Pons (tissue), 1 donor: ENCODE measurements around the gene MYRFL.
"Not testable (repeated sequence)": the region's sequence is repeated elsewhere in the genome, so short reads cannot be mapped to it uniquely, and the experiment has no call there.

Experiments
- DNase-seq: peaks from one replicate; pipeline ENCODE4 v3.0.0-alpha.2; 2016; ENCODE audit warnings: low spot score

Gene MYRFL

GRCh38 chr12:69824966-69825560 lies at the start of gene MYRFL:
Gene MYRFL (plus strand): TSS chr12:69825227. CDS start chr12:69825518, 291 bp downstream.
- no peak for DNase-seq

GRCh38 chr12:69779928-69780327 lies 45.1 kb upstream of the MYRFL start:
- no peak for DNase-seq

- DNase-seq = no peak
Measured at GRCh38 chr12:69783365-69783764, 41.7 kb upstream of the MYRFL start.

DNA sequence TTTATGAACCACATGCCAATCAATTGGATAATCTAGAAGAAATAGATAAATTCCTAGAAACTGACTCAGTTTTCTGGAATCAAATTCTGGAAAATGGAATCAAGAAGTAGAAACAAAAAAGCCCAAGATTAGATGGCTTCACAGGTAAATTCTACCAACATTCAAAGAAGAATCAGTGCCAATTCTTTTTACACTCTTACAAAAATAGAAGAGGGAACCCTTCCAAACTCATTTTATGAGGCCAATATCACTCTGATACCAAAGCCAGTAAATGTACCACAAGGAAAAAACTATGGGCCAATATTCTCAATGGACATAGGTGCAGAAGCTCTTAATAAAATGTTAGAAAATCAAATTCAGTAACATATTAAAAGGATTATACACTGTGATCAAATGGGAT lies 35.7 kb upstream of the MYRFL start:
- no peak for DNase-seq

DNA sequence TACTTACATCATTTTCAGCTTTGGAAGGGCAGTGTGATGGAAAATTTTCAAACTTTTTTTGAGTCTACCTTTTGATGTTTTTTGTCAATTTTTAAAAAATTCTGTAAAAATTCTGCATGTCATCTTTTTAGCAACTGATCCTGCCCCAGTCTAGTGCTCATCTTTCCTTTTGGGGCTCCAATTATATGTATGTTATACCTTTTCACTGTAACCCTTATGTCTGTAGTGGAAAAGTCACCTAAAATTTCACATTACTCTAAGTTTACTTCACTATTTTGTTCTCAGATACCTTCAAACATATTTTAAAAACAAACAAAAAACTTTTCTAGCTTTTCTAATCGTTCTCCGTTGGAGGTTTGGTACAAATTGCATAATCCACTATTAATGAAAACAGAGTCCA lies 32.5 kb upstream of the MYRFL start:
- no peak for DNase-seq

DNA sequence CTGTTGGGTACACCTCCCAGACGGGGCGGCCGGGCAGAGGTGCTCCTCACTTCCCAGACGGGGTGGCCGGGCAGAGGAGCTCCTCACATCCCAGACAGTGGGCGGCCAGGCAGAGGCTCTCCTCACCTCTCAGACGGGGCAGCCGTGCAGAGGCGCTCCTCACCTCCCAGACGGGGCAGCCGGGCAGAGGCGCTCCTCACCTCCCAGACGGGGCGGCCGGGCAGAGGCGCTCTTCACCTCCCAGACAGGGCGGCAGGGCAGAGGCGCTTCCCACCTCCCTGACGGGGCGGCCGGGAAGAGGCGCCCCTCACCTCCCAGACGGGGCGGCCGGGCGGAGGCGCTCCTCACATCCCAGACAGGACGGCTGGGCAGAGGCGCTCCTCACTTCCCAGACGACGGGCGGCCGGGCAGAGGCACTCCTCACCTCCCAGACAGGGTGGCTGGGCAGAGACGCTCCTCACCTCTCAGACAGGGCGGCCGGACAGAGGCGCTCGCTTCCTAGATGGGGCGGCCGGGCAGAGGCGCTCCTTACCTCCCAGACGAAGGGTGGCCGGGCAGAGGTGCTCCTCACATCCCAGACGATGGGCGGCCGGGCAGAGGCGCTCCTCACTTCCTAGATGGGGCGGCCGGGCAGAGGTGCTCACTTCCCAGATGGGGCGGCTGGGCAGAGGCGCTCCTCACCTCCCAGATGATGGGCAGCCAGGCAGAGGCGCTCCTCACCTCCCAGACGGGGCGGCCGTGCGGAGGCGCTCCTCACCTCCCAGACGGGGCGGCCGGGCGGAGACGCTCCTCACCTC lies 17.7 kb upstream of the MYRFL start:
- DNase-seq = not testable (repeated sequence)

- DNase-seq = no peak
Measured at GRCh38 chr12:69810870-69811498, 14.0 kb upstream of the MYRFL start.

- no peak for DNase-seq
Measured at GRCh38 chr12:69816082-69816481, 8.9 kb upstream of the MYRFL start.

DNA sequence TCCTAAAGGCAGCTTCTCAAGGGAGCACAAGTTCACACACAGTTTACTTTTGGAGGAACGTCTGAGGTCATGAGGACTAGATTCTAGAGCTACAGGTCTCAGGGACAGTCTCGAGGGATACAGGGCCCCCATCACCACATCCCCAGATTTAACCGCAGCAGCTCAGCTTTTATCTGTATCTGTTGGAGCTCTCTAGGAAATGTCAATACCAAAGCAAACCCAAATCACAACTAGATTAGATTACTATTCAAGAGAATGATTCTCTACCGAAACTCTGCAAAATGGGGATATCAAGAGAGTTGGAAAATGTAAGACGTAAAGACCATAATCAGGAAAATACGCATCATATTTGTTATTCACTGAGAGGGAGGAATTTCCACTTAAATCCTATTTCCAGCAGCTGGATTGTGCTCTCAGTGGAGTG lies 4.0 kb upstream of the MYRFL start:
- no peak for DNase-seq

GRCh38 chr12:69821456-69822159 lies 3.4 kb upstream of the MYRFL start:
- peak; percentile 83 for DNase-seq

DNA sequence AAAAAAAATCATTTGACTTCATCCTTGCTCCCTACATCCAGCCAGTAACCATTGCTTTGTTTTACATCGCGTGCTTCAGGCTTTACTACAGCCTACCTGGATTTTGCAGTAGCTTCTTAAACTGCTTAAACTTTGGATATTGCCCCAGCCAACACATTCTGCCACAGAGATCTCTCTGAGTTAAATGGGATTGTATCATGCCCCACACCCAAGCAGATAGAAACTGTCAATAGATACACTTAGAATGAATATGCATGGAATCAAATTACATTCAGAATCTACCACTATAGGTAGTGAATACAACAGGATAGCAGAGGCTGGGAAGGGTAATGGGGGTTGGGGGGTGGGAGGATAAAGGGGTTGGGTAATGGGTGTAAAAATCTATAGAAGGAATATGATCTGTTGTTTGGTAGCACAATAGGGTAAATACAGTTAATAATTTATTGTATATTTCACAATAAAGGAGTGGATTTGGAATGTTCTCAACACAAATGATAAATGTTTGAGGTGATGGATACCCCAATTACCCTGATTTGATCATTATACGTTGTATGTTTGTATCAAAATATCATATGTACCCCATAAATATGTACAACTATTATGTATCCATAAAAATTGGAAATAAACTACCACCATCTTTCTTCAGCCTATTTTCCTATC lies 2.7 kb upstream of the MYRFL start:
- no peak for DNase-seq

DNA sequence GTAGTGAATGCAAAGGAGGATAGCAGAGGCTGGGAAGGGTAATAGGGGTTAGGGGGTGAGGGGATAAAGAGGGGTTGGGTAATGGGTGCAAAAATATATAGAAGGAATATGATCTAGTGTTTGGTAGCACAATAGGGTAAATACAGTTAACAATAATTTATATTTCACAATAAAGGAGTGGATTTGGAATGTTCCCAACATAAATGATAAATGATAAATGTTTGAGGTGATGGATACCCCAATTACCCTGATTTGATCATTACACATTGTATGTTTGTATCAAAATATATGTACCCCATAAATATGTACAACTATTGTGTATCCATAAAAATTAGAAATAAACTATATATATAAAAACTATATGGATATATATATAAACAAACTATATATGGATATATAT lies 999 bp upstream of the MYRFL start:
- DNase-seq = no peak

DNA sequence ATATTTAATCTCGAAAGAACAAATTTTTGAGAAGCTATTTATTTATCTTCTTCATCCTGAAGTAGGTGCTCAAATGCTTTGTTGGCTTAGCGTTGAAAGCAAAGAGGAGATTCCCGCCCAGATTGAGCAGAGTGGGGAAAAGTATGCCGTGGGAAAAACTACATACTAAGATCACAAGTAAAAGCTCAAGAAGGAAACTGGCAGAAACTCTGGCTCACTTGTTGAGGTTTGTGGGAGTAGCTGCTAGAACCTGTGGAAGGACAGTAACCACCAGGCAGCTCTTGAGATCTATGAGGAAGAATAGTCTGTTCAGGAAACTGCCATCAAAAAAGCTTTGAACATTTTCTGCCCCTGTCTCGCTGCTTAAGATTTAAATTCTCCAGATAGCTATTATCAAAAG lies 3.9 kb downstream of the MYRFL start:
- DNase-seq = no peak

DNA sequence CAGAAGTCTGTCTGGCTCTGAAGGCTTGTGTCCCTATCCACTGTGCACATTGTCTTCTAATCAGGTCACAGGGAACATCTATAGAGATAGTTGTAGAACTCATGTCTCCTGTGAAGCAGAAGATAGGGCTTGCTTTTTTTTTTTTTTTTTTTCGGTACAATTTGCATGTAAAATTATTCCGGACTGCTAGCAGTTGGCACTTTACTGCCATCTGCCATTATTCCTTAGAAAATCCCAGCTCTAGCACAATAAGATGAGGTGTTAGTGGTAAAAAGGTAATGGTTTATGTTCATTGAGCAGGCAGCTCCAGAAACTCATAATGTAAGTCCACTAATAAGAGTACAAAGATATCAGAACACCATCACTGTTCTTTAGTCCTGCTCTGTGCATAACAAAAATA lies 8.7 kb downstream of the MYRFL start:
- no peak for DNase-seq

DNA sequence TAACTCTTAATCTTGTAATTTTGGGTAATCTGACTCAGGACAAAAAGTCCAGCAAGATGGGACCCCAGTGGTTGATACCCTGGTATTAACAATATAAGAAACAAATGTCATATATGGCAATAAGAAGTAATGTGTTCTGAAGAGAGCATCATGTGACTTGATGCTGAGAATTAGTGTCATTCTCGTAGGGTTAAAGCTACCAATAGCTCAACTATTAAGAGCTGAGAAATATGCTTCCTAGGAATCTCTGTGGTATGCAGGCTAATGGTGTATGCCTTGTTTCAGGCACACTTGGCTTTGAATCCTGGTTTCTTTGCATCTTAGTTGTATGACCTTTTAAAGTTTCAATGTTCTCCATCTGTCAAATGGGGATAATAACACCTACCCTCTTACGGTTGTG lies 9.1 kb downstream of the MYRFL start:
- no peak for DNase-seq

- DNase-seq = no peak
Measured at GRCh38 chr12:69834576-69834975, 9.5 kb downstream of the MYRFL start.

- DNase-seq = no peak
Measured at GRCh38 chr12:69835081-69835480, 10.1 kb downstream of the MYRFL start.

- no peak for DNase-seq
Measured at GRCh38 chr12:69836015-69836414, 11.0 kb downstream of the MYRFL start.

DNA sequence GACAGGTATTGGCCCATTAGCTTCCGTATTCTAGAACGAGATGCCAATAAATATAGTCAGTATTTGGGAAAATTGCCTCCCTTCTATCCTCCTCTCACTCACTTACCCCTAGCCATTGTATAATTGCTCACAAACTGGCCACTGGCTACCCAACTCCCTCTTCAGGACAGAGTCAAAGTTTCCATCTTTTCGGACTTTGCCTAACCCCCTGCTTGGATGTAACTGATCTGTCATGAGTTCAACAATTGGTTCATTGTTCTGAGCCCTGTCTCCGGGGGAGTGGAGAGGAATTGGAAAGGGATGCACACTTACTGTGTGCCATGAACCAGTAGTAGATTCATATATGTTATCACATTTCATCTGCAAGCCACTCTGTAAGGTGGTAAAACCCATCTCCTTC lies 12.2 kb downstream of the MYRFL start:
- DNase-seq = peak; percentile 78

DNA sequence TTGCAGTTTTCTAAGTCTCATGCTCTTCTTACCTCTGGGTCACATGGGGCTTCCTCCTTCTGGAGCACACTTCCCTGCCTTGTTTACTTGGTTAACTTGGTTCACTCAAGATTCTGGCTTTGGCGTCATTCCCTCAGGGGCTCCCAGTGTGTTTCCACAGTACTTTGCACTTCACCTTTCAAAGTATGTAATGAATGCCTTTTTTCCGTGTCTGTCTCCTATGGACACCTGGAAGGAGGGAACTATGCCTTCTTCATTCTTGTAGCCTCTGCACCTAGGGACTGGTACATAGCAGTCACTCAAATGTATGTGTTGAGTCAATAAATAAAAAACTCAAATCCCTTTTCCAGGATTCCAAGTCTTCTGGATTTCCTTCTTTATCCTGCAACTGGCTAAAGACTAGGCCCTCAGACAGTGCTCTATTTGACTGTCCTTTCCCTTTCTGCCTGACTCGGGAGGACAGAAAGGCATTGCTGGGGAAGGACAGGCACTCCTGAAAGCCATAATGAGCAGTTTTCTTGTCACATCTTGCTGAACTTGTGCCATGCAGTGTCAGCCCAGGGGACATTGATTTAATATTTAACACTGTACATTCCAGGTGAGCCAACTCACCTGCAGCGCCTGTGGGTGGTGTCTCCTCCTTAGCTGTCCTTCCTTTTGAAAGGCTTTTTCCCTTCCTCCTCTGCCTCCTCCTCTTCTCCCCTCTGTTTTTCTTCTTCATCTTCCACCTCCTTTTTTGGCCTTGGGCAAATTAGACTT lies 12.8 kb downstream of the MYRFL start:
- no peak for DNase-seq

DNA sequence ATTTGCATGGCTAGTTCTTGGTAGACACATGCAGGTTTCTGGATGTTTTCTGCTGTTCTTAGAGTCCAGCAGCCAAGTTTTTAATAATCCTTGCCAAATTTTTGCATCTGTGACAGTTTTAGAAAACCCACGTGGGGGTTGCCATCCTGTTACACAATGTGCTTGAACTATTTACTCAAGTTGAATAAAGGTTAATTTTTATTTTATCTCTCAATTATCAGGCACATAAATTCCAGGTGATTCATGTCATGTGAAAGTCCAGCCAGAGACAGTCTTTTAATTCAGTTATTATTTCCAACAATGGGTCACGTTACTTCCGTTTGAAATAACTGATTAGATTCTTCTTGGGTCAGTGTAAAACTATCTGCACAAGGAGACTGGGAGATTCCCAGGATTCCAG lies 15.7 kb downstream of the MYRFL start:
- no peak for DNase-seq
